ENCODE results near the gene CFAP43.

- TF ChIP-seq CTCF (IDR thresholded peaks at IDR 0.05) (no peak), POLR2A (IDR thresholded peaks at IDR 0.05) (no peak), EP300 (IDR thresholded peaks at IDR 0.05) (no peak), POLR2AphosphoS5 (IDR thresholded peaks at IDR 0.05) (no peak)
Observed at GRCh38 chr10:104247513-104248146, 15.5 kb upstream of the CFAP43 start.

All from gastroesophageal sphincter (tissue), 3 donors.